ENCODE measurements around the gene SPEM2. TPM values are rescaled to one million over a fixed set of nuclear protein-coding genes. Genes with fewer than 3 reads are reported as not detected.

The SPEM2 gene
- total RNA-seq, 1 donor from 2014 or later = not detected

DNA sequence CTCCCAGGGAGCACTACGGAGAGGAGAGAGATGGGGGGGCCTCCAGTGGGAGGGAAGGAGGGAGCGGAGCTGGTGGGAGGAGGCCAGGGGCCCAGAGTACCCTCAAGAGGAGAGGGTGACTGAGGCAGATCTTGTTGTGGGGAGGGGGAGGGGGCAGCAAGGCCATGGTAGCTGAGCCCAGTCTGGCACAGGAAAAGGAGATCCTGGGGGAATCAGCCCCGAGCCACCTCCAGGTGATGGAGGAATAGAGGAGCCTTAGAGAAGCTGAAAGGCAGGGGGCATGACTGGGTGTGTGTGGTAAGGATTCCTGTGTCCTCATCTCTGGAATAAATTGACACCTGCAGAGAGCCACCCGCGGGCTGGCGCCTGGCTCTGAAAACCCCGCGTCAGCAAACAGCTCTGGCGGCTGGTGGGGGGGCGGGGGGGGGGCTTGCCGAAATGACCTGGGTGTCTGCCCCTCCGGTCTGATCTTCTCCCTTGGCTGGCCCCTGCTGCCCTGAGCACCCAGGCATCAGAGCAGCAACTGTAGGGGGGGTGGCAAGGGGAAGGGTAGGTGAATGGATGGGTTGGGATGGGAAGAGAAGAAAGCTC is 19.1 kb upstream of the SPEM2 start:
- Mint-ChIP-seq H3K27me3 (ENCODE audit: insufficient read depth, low read depth) (peaks cover 13% of the 10 kb centered on the region), H3K4me1 (peaks cover 43% of the 10 kb centered on the region), H3K4me3 (peak overlapping the region; percentile 93), H3K27ac (peak overlapping the region; percentile 6), H3K36me3 (peaks cover 22% of the 10 kb centered on the region), H3K9me3 (no peaks in the 10 kb centered on the region)
- H4K20me1 ChIP-seq (ENCODE audit: low read depth) = peaks cover 49% of the 10 kb centered on the region
- no peak overlapping the region for H2AFZ ChIP-seq (replicated peaks)
- H3K79me2 ChIP-seq (ENCODE audit: low read depth) = peaks cover 46% of the 10 kb centered on the region
- H3K4me2 ChIP-seq = peak overlapping the region; percentile 100
- H3K9me3 ChIP-seq (ENCODE audit: low read depth) = no peaks in the 10 kb centered on the region
- peak; percentile 39 for DNase-seq (ENCODE audit: low spot score)
- H3K27ac ChIP-seq = no peak overlapping the region
- TF ChIP-seq EZH2 (IDR thresholded peaks at IDR 0.05) (no peak), CTCF (IDR thresholded peaks at IDR 0.05) (no peak), EZH2phosphoT487 (IDR thresholded peaks at IDR 0.05) (no peak)
- no peaks in the 10 kb centered on the region for H3K27me3 ChIP-seq
- peak overlapping the region; percentile 97 for H3K4me3 ChIP-seq
- peaks cover 43% of the 10 kb centered on the region for H3F3A ChIP-seq (ENCODE audit: low read depth)
- peak overlapping the region; percentile 81 for H3K9ac ChIP-seq
- H3K4me1 ChIP-seq = peaks cover 19% of the 10 kb centered on the region
- no peaks in the 10 kb centered on the region for H3K36me3 ChIP-seq

GRCh38 chr17:7407082-7407481 is 18.3 kb upstream of the SPEM2 start:
- DNase-seq (ENCODE audit: low spot score) = no peak
- Mint-ChIP-seq H3K4me1 (peaks cover 38% of the 10 kb centered on the region), H3K9me3 (no peaks in the 10 kb centered on the region), H3K27me3 (ENCODE audit: insufficient read depth, low read depth) (peaks cover 13% of the 10 kb centered on the region), H3K4me3 (peak overlapping the region; percentile 79), H3K27ac (no peak overlapping the region), H3K36me3 (peaks cover 19% of the 10 kb centered on the region)
- Histone ChIP-seq H3K4me3 (peak overlapping the region; percentile 97), H3K36me3 (no peaks in the 10 kb centered on the region), H3K27me3 (no peaks in the 10 kb centered on the region), H3K9ac (no peak overlapping the region), H3F3A (ENCODE audit: low read depth) (peaks cover 38% of the 10 kb centered on the region), H2AFZ (replicated peaks) (no peak overlapping the region), H3K4me1 (peaks cover 19% of the 10 kb centered on the region), H3K9me3 (ENCODE audit: low read depth) (no peaks in the 10 kb centered on the region), H3K4me2 (peak overlapping the region; percentile 100), H3K79me2 (ENCODE audit: low read depth) (peaks cover 43% of the 10 kb centered on the region), H4K20me1 (ENCODE audit: low read depth) (peaks cover 54% of the 10 kb centered on the region), H3K27ac (no peak overlapping the region)
- TF ChIP-seq CTCF (IDR thresholded peaks at IDR 0.05) (no peak), EZH2 (IDR thresholded peaks at IDR 0.05) (no peak), EZH2phosphoT487 (IDR thresholded peaks at IDR 0.05) (no peak)

DNA sequence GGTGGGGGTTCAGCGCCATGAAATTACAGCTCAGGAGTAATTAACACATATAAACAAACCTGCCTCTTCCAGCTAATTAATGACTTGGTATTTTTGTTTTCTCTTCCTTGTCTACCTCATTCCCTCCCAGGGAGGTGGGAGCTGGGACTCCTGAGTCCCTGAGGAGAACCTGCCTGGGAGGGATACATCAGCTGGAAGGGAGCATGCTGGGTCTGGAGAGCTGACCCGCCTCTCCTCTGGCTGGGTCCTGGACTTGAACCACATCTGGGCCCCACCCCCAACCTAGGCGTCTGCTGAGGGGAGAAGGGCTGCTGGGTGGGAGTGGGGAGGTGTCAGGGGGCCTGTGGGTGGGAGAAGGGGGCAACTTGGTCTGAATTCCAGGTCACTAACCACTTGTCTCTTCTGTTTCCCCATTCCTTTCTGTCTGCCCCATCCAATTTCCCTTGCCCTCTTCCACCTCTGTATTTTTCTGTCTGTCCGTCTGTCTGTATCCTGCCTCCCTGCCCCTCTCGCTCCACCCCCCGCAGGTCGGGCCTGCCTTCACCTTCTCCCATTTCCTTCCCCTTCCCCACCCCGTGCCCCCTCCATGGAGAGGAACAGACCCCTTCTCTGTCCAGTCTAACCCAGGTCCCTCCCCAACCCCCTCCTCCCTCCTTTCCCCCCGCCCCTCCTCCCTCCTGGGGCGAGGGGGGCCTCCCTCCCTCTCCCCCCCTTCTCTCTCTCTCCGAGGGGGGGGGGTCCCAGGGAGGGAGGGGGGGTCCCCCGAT is 17.7 kb upstream of the SPEM2 start, which contains the start of gene NLGN2:
Gene NLGN2 (plus strand): TSS at position 361 of the 767 bp plus-strand sequence. CDS start 411 bp downstream, outside the sequence.
- Histone ChIP-seq H3K27me3 (no peaks in the 10 kb centered on the region), H3K4me2 (peak within 1 kb of the TSS; percentile 100), H3K4me3 (peak within 1 kb of the TSS; percentile 97), H3F3A (ENCODE audit: low read depth) (peaks cover 36% of the 10 kb centered on the region), H3K9me3 (ENCODE audit: low read depth) (no peaks in the 10 kb centered on the region), H3K9ac (no peak within 1 kb of the TSS), H3K36me3 (peaks cover 5% of the 10 kb centered on the region), H3K4me1 (peaks cover 21% of the 10 kb centered on the region), H3K27ac (no peak within 1 kb of the TSS), H4K20me1 (ENCODE audit: low read depth) (peaks cover 58% of the 10 kb centered on the region), H2AFZ (replicated peaks) (no peak within 1 kb of the TSS), H3K79me2 (ENCODE audit: low read depth) (peaks cover 37% of the 10 kb centered on the region)
- H3K4me3 Mint-ChIP-seq = peak within 1 kb of the TSS; percentile 79
- TF ChIP-seq EZH2 (IDR thresholded peaks at IDR 0.05) (no peak), CTCF (IDR thresholded peaks at IDR 0.05) (no peak), EZH2phosphoT487 (IDR thresholded peaks at IDR 0.05) (no peak)
- DNase-seq (ENCODE audit: low spot score) = no peak
- H3K36me3 Mint-ChIP-seq = peaks cover 21% of the 10 kb centered on the region
- H3K27me3 Mint-ChIP-seq (ENCODE audit: insufficient read depth, low read depth) = peaks cover 13% of the 10 kb centered on the region
- no peaks in the 10 kb centered on the region for H3K9me3 Mint-ChIP-seq
- H3K4me1 Mint-ChIP-seq = peaks cover 41% of the 10 kb centered on the region
- H3K27ac Mint-ChIP-seq = no peak within 1 kb of the TSS

Measured in neural progenitor cell (in vitro differentiated cells).